SKM-1 (cell line): ENCODE results near the gene RASSF3.
"Not testable (repeated sequence)": the region's sequence is repeated elsewhere in the genome, so short reads cannot be mapped to it uniquely, and the experiment has no call there.

Experiments
- DNase-seq: peaks from one replicate; lab custom pipeline; 2025; ENCODE audit not compliant: unreplicated experiment; lab: John Stamatoyannopoulos, UW

The RASSF3 gene, protein sequence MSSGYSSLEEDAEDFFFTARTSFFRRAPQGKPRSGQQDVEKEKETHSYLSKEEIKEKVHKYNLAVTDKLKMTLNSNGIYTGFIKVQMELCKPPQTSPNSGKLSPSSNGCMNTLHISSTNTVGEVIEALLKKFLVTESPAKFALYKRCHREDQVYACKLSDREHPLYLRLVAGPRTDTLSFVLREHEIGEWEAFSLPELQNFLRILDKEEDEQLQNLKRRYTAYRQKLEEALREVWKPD

GRCh38 chr12:64610079-64610659 lies at the start of gene RASSF3:
Gene RASSF3, plus strand, starts transcription at chr12:64610495. Its CDS starts 138 bp downstream, at chr12:64610633.
- DNase-seq = peak; percentile 20

DNA sequence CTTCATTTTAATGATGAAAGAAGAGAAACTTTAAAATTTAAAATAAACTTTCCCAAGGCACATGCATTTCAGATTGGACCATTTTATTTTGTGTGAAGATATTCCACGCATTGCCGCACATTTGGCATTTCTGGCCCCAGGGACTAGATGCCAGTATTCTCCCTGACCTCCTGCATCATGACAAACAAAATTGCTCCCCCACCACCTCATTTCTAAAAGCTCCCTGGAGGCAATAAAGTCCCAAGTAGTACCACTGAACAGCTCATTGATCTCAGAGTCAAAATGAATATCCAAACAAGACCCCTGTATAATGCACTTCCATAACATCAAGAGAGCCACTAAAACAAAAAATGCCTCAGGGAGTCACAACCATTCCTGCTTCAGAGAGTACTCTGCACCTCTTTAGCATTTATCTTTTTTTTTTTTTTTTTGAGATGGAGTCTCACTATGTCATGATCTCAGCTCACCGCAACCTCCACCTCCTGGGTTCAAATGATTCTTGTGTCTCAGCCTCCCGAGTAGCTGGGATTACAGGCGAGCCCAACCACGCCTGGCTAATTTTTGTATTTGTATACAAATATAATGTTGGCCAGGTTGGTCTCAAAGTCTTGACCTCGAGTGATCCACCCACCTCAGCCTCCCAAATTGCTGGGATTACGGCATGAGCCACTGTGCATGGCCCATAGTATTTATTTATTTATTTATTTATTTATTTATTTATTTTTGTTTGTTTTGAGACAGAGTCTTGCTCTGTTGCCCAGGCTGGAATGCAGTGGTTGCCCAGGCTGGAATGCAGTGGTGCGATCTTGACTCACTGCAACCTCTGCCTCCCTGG lies 48.8 kb upstream of the RASSF3 start:
- DNase-seq = no peak

DNA sequence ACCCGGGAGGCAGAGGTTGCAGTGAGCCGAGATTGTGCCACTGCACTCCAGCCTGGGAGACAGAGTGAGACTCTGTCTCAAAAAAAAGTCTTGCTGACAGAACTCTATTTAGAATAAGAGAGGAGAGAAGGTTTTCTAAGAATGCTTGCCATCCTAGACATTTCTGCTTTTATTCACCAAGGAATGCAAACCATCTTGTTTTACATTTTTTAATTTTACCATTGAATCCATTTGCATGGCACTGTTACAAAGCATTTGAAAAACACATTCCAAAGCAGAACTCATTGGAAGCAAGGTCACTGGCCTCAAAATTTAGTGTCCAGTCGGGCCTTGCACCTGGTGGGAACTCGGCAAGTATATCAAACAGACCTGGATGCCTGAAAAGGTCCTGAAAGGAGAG lies 44.2 kb upstream of the RASSF3 start:
- no peak for DNase-seq

- peak; percentile 4 for DNase-seq
These were observed 43.3 kb upstream of the RASSF3 start for GRCh38 chr12:64566831-64567517.

- no peak for DNase-seq
These were observed 42.7 kb upstream of the RASSF3 start for GRCh38 chr12:64567570-64567969.

GRCh38 chr12:64568298-64568697 lies 42.0 kb upstream of the RASSF3 start:
- DNase-seq = no peak

GRCh38 chr12:64569923-64570691 lies 40.2 kb upstream of the RASSF3 start:
- DNase-seq = no peak

DNA sequence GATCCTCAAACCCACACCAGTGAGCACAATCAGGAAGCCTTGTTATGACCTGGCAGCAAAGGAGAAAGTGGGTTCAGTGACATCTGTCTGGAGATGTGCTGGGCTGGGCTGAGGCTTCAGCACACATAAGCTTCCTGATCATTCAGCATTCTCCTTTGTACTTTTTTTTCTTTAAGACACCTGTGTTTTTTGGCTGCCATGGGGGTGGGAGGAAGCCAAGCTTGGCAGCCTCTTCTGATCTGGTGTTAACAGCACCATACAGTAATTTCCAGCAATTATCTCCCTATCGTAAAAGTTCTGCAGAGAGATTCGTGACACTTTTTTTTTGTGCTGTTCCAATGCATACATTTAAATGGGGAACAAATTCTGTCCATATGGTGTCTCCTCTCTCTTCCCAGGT lies 38.9 kb upstream of the RASSF3 start:
- DNase-seq = no peak

DNA sequence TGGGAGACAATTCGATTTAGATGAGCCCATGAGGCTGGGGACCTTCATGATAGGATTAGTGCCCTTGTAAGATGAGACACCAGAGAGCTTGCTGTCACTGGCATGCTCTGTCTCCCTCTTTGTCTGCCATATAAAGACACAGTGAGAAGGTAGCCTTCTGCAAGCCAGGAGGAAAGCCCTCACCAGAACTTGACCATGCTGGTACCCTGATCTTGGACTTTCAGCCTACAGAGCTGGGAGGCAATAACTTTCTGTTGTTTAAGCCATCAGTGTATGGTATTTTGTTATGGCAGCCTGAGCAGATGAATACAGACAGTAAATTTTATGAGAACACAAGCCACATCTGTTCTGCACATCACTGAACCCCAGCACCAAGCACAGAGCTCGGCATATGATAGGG lies 38.1 kb upstream of the RASSF3 start:
- DNase-seq = no peak

- no peak for DNase-seq
These were observed 35.5 kb upstream of the RASSF3 start for GRCh38 chr12:64574837-64575236.

GRCh38 chr12:64577046-64577445 lies 33.2 kb upstream of the RASSF3 start:
- DNase-seq = no peak

DNA sequence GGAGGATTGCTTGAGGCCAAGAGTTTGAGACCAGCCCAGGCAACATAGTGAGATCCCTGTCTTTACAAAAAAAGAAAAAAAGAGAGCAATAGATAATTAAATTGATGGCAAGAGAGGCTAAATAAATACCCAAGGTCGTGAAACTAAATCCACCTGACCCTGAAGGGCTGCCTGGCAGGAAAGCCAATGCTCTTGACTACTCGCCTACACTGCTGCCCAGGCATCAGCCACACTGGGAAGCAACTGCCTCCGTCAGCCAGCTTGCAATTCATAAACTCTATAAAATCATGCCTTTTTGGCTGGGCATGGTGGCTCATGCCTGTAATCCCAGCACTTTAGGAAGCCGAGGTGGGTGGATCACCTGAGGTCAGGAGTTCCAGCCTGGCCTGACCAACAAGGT lies 31.7 kb upstream of the RASSF3 start:
- no peak for DNase-seq

- DNase-seq = no peak
These were observed 29.6 kb upstream of the RASSF3 start for GRCh38 chr12:64580681-64581080.

DNA sequence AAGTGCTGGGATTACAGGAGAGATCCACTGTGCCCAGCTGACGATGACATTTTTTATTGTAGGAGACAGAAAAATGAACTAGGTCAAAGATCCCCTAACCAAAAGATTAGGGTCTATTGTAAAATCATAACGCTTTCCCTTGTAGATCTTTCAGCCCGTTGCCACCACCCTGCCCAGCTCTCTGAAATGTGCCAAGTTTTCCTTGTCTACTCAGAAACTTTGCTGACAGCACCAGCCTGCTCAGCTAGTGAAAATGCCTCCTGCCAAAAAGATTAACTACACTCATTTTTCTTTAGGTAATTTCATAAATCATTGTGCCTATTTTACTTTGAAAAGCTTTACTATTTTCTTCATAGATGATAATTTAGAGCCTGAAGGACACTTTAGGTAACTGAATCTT lies 28.2 kb upstream of the RASSF3 start:
- DNase-seq = no peak

DNA sequence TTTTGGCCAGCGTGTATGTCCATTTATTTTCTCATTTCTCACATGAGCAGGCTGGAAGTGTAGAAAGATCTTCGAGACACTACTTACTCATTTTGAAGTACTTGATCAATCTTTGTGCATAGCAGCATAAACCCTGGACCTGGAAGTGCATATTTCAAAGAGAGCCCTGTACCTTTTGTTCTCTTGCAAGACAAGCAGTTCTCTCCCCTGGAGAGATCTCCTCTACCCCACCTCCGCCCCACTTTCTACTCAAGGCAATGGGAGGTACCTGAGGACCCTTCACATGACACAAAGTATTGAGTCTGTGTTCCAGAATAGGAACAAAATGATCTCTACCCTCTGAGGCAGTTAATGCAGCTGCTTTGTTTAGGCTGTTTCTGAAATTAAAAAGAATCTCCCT lies 27.4 kb upstream of the RASSF3 start:
- no peak for DNase-seq

DNA sequence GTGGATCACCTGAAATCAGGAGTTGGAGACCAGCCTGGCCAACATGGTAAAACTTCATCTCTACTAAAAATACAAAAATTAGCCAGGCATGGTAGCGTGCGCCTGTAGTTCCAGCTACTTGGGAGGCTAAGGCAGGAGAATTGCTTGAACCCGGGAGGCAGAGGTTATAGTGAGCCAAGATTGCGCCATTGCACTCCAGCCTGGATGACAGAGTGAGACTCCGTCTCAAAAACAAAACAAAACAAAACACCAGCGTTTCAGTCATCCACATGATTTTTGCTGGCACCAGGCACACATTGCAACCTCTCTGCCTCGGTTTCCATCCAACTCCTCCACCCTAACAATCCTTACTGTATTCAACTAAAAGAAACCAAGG lies 26.9 kb upstream of the RASSF3 start:
- DNase-seq = not testable (repeated sequence)

DNA sequence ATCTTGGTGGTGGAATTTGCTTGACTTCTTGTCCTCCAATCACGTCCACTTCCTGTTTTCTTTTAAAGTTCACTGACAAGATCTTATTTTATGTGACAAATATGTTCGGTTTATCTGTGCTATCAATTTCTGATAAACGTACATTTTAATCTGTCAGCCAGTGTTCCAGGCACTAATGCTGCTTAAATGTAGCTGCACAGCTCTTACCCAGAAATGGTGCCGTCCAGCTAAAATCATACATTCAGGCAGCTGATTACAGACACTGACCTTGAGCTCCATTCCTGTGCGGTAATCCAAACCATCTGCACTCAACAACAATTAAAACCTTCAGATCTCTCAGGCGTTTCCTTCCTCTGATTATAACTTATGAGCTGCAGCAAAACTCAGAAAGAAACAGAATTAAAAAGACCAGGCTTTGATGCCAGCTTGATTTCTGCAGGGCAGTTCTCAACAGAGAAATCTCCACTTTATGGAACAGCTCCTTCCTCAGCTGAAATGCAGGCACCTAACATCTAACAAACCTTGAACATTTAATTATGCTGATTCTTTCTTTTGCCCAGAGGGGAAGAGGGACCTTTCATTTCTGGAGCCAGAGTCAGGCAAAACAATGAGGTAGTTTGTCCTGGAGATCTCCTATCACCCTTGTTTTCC lies 26.4 kb upstream of the RASSF3 start:
- DNase-seq = no peak

DNA sequence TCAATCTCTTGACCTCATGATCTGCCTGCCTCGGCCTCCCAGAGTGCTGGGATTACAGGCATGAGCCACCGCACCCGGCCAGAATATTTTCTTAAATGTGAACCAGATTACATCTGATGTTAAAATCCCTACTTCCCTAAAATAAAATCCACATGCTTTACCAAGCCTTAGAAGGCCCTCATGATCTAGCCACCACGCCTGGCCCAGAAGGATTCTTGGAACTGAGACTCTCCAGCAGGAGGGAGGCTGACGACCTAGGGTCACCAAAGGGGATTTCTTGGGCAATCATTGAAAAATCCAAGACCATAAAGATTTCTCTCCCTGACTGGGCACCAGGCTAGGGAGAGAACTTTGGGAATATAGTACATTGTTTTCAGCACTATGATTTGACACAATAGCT lies 25.2 kb upstream of the RASSF3 start:
- DNase-seq = no peak

GRCh38 chr12:64587447-64587846 lies 22.8 kb upstream of the RASSF3 start:
- DNase-seq = no peak

DNA sequence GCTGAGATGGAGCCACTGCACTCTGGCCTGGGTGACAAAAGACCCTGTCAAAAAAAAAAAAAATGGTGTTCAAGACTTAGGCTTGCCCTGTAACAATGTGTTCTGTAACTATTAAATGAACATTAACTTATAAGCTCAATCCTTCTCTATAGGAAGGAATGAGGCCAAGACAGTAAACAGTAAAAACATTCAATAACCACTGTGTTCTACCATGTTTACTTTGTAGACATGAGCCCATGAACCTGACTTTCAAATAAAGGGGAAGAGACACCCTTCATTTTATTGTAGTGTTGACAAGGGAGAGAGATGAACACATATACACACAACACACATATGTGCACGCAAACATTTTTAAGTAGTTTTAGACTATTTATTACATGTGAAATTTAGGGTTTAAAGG lies 20.1 kb upstream of the RASSF3 start:
- no peak for DNase-seq
